Esophagus muscularis mucosa (tissue), 4 donors: ENCODE data around the gene CAMKMT. TPM values are rescaled to one million over a fixed set of nuclear protein-coding genes. Genes with fewer than 3 reads are reported as not detected.

Experiments used
- DNase-seq: peaks from one replicate; pipeline ENCODE4 v3.0.0-alpha.2; 2017; ENCODE audit errors: extremely low spot score
- H3K27ac ChIP-seq, 4 donors: fragments of 200-600 bp; sonication (generic); replicated peaks in 1 of 4; 1 replicate in 3 of 4; 2 replicates in 1 of 4; pipeline ENCODE4 v1.5.1; 2016 to 2019; ENCODE audit warnings: mild to moderate bottlenecking in 1 of 4
- H3K27me3 ChIP-seq, 4 donors: fragments of 200-600 bp; sonication (generic); one replicate each; pipeline versions ENCODE4 v1.5.1 to v1.6.0; 2016 to 2019
- H3K36me3 ChIP-seq, 4 donors: fragments of 200-600 bp; sonication (generic); one replicate each; pipeline ENCODE4 v1.5.1; 2016 to 2019
- H3K4me1 ChIP-seq, 4 donors: fragments of 200-600 bp; sonication (generic); one replicate each; pipeline ENCODE4 v1.5.1; 2016 to 2019
- H3K4me3 ChIP-seq, 4 donors: fragments of 200-600 bp; sonication (generic); 1 replicate in 2 of 4; 2 replicates in 2 of 4; pipeline ENCODE4 v1.5.1; 2016 to 2019; ENCODE audit warnings: mild to moderate bottlenecking in 4 of 4, moderate library complexity in 1 of 4
- H3K9me3 ChIP-seq, 4 donors: fragments of 200-600 bp; sonication (generic); 1 replicate in 3 of 4; 2 replicates in 1 of 4; pipeline ENCODE4 v1.5.1; 2016 to 2019
- CTCF ChIP-seq, 3 experiments: fragments of 200-600 bp in 2 of 3; fragments of 450-650 bp in 1 of 3; sonication (generic) in 2 of 3; IDR thresholded peaks; one replicate each; pipeline ENCODE4 v1.5.1; 2017 to 2019; ENCODE audit warnings: antibody characterized with exemption in 3 of 3, mild to moderate bottlenecking in 2 of 3, moderate library complexity in 1 of 3
- EP300 ChIP-seq: sonication (generic); formaldehyde crosslinking; IDR thresholded peaks from one replicate; pipeline ENCODE4 v1.6.1; 2017; ENCODE audit warnings: antibody characterized with exemption
- POLR2A ChIP-seq: fragments of 450-650 bp; IDR thresholded peaks from one replicate; pipeline ENCODE4 v1.6.1; 2017; ENCODE audit warnings: antibody characterized with exemption, moderate library complexity, mild to moderate bottlenecking, low read depth
- POLR2AphosphoS5 ChIP-seq, 2 donors: sonication (generic); formaldehyde crosslinking; IDR thresholded peaks; one replicate each; pipeline ENCODE4 v1.6.1; 2017; ENCODE audit warnings: antibody characterized with exemption in 2 of 2
- WGBS: methylation state at CpG from one replicate; pipeline ENCODE4 v1.1.5; 2018; 5-methylcytosine and 5-hydroxymethylcytosine counted together
- intact Hi-C: fragments of 100-400 bp; cut with DNase I; formaldehyde crosslinking; loops from one replicate; pipeline ENCODE4 v1.15.1; 2023
- total RNA-seq, 4 donors: library from RNA; depleted of rRNA; stranded (reverse); fragments of >200 nt; gene quantifications; one replicate each; pipeline versions ENCODE4 v1.1.0 to v1.2.1, GENCODE V29; 2016

CAMKMT gene
- total RNA-seq, 4 donors from 2014 or later, result 5.8 to 8.3 (median 6.9) TPM

GRCh38 chr2:44645937-44646336 lies 284.2 kb downstream of the CAMKMT start:
- H3K27ac ChIP-seq, result no peak overlapping the region
- H3K9me3 ChIP-seq, result no peaks in the 10 kb centered on the region
- H3K4me3 ChIP-seq, result no peak overlapping the region
- WGBS, result 82% methylated on average over 2 of the region's 2 CpGs
- no peaks in the 10 kb centered on the region for H3K27me3 ChIP-seq
- H3K36me3 ChIP-seq, result no peaks in the 10 kb centered on the region
- no peak for TF ChIP-seq CTCF (IDR thresholded peaks at IDR 0.05)
- TF ChIP-seq EP300, result no peak
- no peak for TF ChIP-seq POLR2A
- TF ChIP-seq POLR2AphosphoS5 (IDR thresholded peaks at IDR 0.05), result no peak
- H3K4me1 ChIP-seq, result no peaks in the 10 kb centered on the region
- intact Hi-C loops, result no loop called here
- DNase-seq, result no peak

- TF ChIP-seq EP300, result no peak
- TF ChIP-seq POLR2AphosphoS5 (IDR thresholded peaks at IDR 0.05), result no peak
- no peak for TF ChIP-seq POLR2A
- TF ChIP-seq CTCF (IDR thresholded peaks at IDR 0.05), result no peak
- no peaks in the 10 kb centered on the region for H3K36me3 ChIP-seq
- 66% methylated on average over 2 of the region's 2 CpGs for WGBS
- intact Hi-C loops, result no loop called here
- no peaks in the 10 kb centered on the region for H3K27me3 ChIP-seq
- H3K4me3 ChIP-seq, result no peak overlapping the region
- no peaks in the 10 kb centered on the region for H3K9me3 ChIP-seq
- H3K4me1 ChIP-seq, result no peaks in the 10 kb centered on the region
- no peak overlapping the region for H3K27ac ChIP-seq
- DNase-seq, result no peak
Observed at GRCh38 chr2:44649381-44649780, 287.6 kb downstream of the CAMKMT start.

DNA sequence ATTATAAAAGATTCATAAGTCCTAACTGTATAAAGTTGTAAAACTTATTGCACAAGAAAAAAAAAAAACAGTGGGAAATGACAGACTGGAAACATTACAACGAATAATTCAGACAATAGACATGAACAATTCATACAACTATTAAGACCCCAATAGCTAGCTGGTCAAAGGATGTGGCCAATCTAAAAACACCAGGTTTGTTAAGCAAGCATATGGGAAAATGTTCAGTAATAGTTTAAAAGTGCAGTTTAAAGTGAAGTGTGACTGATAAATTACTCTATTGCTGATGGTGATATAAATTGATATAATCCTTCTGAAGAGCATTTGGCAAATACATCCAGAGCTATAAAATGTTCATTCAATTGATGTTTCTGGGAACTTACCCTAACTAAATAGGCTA lies 289.0 kb downstream of the CAMKMT start:
- 80% methylated on average over 1 of the region's 1 CpG for WGBS
- Histone ChIP-seq H3K27me3 (no peaks in the 10 kb centered on the region), H3K36me3 (no peaks in the 10 kb centered on the region), H3K27ac (no peak overlapping the region), H3K9me3 (no peaks in the 10 kb centered on the region), H3K4me1 (no peaks in the 10 kb centered on the region), H3K4me3 (no peak overlapping the region)
- no peak for DNase-seq
- TF ChIP-seq EP300 (no peak), CTCF (IDR thresholded peaks at IDR 0.05) (no peak), POLR2A (no peak), POLR2AphosphoS5 (IDR thresholded peaks at IDR 0.05) (no peak)
- intact Hi-C loops, result no loop called here

- Histone ChIP-seq H3K4me3 (no peak overlapping the region), H3K36me3 (no peaks in the 10 kb centered on the region), H3K27ac (no peak overlapping the region), H3K9me3 (no peaks in the 10 kb centered on the region), H3K4me1 (no peaks in the 10 kb centered on the region), H3K27me3 (no peaks in the 10 kb centered on the region)
- intact Hi-C loops, result no loop called here
- TF ChIP-seq POLR2AphosphoS5 (IDR thresholded peaks at IDR 0.05) (no peak), POLR2A (no peak), CTCF (IDR thresholded peaks at IDR 0.05) (no peak), EP300 (no peak)
- DNase-seq, result no peak
- WGBS, result 94% methylated on average over 1 of the region's 1 CpG
Observed at GRCh38 chr2:44651974-44652373, 290.2 kb downstream of the CAMKMT start.

DNA sequence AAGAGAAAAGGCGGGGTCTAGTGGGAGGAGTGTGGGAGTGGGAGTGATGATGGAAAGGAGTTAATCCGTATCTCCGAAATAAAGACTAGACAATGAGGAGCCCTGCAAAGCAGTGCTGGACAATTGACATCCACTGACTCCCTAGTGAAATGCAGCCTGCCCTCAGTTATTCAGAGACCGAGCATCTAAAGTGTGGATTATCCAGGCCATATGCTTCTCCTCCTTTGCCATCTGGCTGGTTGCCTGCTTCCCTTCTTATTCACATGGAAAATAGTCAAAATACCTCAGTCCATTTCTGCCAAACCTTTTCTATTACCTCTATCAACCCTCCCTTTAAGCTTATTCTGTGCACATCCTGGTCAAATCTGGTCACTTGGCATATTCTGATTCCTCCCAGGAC lies 291.0 kb downstream of the CAMKMT start:
- Histone ChIP-seq H3K27me3 (no peaks in the 10 kb centered on the region), H3K36me3 (no peaks in the 10 kb centered on the region), H3K4me3 (no peak overlapping the region), H3K9me3 (no peaks in the 10 kb centered on the region), H3K4me1 (no peaks in the 10 kb centered on the region), H3K27ac (no peak overlapping the region)
- 78% methylated on average over 4 of the region's 4 CpGs for WGBS
- TF ChIP-seq EP300, result no peak
- TF ChIP-seq CTCF (IDR thresholded peaks at IDR 0.05), result no peak
- TF ChIP-seq POLR2A, result no peak
- TF ChIP-seq POLR2AphosphoS5 (IDR thresholded peaks at IDR 0.05), result no peak
- intact Hi-C loops, result no loop called here
- no peak for DNase-seq
